ENCODE data around the gene SERPINA12.
A peak's percentile ranks its signal among the peaks of the same experiment; 100 is the strongest.
"Not testable (repeated sequence)": the region's sequence is repeated elsewhere in the genome, so short reads cannot be mapped to it uniquely, and the experiment has no call there.

The SERPINA12 gene

GRCh38 chr14:94486883-94487282, 22.4 kb downstream of the SERPINA12 start:
- DNase-seq, result no peak

DNA sequence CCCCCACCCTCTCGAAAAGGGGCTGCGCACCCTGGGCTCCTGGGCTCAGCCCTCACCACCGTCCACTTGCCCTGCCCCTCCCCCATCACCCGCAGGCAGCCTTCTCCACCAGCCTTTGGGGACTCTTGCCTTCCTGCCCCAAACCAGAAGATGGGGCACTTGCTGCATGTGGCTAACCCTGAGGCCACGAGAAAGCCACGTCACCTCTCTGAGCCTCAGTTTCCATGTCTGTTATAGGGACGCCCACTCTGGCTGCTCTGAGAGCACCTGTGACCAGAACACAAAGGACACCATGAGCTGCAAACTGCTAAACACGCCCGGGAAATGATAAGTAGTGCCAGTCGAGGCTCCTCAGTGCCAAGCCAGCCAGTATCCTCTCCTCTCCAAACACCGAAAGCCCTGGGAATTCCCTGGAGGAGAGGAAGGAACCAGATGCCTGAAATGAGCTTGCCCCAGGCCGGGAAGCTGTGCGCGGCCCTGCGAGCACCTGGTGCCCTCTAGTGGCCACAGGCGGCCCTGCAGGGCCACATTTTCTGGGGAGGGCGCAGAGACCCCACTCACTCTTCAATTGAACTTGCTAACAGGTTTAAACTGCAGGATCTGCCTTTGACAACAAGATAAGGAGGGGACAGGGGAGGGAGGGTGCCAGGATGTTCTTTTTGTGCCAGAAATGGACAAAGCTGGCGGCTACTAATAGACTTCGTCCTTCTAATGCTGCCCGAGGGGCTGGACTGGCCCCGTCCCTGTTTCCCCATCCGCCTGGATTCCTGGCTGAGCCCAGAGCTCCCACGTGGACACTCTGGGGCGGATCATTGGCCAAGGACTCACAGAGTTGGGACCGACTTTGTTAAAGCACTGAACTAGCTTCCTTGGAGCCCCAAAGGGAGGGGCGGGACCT, 23.1 kb downstream of the SERPINA12 start:
- DNase-seq, result peak; percentile 81

GRCh38 chr14:94484481-94484880, 24.8 kb downstream of the SERPINA12 start:
- DNase-seq, result peak; percentile 11

GRCh38 chr14:94483729-94484275, 25.5 kb downstream of the SERPINA12 start:
- DNase-seq, result no peak

DNA sequence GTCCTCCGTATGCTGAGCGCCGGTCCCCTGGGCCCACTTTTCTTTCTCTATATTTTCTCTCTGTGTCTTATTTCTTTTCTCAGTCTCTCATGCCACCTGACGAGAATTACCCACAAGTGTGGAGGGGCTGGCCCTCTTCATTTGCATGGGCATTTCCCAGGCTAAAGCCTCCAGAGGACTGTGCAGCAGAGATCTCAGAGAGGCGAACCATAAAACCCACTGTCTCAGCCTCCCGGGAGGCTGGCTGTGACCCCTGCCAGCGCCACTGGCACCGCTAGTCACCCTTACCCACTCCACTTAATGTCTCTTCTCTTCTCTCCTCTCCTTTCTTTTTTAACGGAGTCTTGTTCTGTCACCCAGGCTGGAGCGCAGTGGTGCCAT, 26.2 kb downstream of the SERPINA12 start:
- DNase-seq, result no peak

GRCh38 chr14:94482132-94483070, 26.9 kb downstream of the SERPINA12 start:
- not testable (repeated sequence) for DNase-seq

- DNase-seq, result peak; percentile 67
These were observed 27.7 kb downstream of the SERPINA12 start for GRCh38 chr14:94481468-94482131.

DNA sequence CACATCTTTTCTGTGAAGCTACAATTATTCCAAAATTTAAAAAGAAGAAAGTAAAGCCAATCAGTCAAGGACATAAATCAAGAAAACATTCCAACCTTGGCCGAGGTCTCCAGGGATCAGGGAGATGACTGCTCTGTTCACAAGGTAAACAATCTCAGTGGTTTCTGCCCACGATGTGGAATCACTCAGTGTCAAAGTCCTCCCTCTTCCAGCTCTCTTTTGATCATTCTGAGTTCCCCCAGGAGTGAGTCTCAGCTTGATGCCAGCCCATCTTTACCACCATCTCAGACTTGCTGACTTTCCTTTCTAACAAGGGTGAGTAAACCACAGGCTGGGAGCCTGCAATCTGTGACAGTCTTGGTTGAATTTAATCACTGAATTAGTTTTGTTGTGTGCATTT, 28.5 kb downstream of the SERPINA12 start:
- DNase-seq, result peak; percentile 71

GRCh38 chr14:94478420-94478819, 30.8 kb downstream of the SERPINA12 start:
- no peak for DNase-seq

- peak; percentile 43 for DNase-seq
These were observed 33.2 kb downstream of the SERPINA12 start, which contains the start of gene SERPINA9 for GRCh38 chr14:94476023-94476422. Gene SERPINA9, minus strand, starts transcription at chr14:94476197. Its CDS starts 6,357 bp downstream, at chr14:94469840.

DNA sequence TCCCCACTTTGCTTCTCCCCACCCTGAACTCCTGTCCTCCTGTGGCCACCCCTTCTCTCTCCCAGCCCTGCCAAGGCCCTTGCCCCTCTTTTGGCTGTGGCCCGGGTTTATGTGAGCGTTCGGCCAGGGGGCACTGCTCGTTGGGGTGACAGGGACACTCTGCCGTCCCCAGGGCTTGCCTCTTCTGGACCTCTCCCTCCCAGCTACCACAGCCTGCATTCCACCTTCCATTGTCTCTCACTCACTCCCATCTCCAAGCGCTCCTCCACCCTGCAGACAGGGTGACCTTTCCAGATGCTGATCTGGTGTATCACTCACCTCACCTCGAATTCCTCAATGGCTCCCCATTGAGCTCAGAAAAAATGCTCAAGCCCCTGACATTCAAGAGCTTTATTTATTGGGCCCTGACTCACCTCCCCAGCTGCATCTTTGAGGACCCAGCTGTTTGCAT, 34.7 kb downstream of the SERPINA12 start:
- peak; percentile 78 for DNase-seq

GRCh38 chr14:94473666-94474410, 35.4 kb downstream of the SERPINA12 start:
- no peak for DNase-seq

GRCh38 chr14:94472842-94473241, 36.4 kb downstream of the SERPINA12 start:
- DNase-seq, result no peak

GRCh38 chr14:94471045-94471444, 38.2 kb downstream of the SERPINA12 start:
- DNase-seq, result no peak

DNA sequence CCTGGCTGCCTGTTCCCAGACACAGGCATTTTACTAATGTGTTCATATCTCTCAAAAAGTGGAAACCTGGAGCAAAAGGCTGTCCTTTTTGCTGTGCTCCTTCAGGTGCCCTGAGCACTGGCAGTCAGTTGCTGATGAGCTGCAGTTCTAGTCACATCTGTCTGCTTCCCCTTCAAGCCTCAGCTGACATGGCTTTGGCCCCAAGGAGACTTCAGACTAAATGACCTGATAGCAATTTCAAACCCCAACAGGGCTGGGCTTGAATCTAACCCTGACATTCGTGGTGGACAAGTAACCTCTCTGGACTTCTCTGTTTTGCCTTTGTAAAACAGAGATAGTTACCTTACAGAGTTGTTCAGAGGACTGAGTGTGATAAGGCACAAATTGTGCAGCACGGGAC, 39.0 kb downstream of the SERPINA12 start:
- no peak for DNase-seq

DNA sequence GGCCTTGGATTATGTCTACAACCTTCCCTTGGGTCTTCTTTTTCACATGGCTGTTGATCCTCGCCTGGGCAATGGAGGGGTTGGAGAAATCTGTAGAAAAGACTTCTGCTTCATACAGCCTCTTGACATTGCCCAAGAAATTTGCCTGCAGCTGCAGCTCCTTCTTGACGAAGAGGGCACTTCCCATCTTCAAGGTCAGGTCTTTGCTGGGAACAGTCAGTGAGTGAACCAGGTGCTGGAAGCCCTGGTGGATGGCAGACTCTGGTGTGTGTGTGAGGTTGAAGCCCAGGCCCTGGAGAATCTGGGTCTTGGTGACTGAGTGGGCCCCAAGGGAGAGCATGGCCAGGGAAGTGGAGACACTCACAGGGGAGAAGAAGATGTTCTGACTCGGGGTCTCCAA, 40.0 kb downstream of the SERPINA12 start:
- DNase-seq, result no peak

GRCh38 chr14:94467728-94468520, 41.3 kb downstream of the SERPINA12 start:
- DNase-seq, result no peak

DNA sequence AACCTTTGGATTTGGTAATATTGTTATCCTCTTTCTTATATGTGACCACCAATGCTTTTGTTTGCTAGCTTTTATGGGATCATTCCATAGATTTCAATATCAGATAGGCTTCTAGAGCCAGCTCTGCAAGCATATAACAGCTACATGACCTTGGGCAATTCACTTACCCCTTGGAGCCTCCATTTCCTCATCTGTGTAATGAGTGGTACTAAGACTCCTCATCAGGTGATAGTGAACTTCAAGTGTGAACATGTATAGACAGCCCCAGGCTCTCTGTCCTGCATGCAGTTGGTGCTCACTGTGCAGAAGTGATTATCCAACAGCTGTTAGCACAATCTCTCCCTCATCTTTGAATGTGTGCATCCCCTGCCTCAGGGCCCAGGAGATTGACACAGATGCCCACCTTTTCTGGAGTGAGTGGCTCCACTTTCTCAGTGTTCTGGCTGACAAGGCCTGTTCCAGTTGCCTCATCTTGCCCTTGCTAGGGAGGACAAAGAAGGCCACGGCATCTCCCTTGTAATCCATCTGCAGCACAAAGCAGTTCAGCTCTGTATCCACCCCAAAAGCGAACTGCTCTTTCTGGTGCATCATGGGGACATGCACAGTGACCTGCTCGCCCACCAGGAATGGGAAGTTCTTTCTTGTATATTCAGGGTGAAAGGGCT, 42.4 kb downstream of the SERPINA12 start:
- DNase-seq, result no peak

DNA sequence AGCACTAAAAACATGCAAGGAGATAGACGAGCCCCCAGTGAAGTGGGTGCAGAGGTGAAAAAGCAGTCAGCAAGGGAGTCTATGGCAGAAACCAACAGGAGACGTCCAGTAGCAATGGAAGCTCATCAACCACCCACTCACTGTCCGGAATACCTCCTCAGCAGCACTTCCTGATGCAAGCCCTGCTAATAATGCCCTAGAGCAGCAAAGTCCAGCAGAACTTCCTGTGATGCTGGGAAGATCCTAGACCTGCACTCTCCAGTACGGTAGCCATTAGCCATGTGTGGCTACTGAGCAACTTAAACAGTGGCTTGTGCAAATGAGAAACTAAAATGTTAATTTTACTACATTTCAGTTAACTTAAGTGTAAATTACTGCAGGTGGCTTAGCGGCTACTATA, 44.2 kb downstream of the SERPINA12 start:
- no peak for DNase-seq

DNA sequence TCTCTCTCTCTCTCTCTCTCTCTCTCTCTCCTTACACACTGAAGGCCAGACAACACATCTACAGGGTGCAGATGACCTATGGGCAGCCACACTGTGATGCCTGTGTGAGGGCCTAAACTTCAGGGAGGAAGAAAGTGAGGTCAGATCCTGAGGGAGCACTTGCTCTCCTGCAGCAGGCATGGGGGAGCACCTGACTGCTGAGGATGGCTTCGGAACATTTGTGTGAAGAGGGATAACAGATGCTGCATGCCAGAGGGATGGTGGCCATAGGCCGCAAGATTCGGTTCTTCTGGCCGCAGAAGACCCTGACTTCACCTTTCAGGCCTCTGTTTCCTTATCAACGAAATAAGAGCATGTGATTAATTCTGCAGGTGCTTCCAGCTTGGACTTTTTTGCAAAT, 45.0 kb downstream of the SERPINA12 start:
- DNase-seq, result no peak
